H1 (cell line): Measurements from ENCODE around the gene AMOTL2. TPM values are rescaled to one million over a fixed set of nuclear protein-coding genes. Genes with fewer than 3 reads are reported as not detected.

Experiments used
- CTCF ChIA-PET: fragments of 300-600 bp; sonication (Branson Sonifier 250); formaldehyde crosslinking; loops from one replicate; lab custom pipeline; 2021; ENCODE audit not compliant: partially characterized antibody; lab: Charles Lee
- POLR2A ChIA-PET: fragments of 300-600 bp; sonication (Branson Sonifier 250); formaldehyde crosslinking; loops from one replicate; lab custom pipeline; 2021; ENCODE audit warnings: inconsistent platforms; ENCODE audit not compliant: partially characterized antibody; lab: Charles Lee
- DNase-seq, 2 experiments: peaks; one replicate each; pipeline versions ENCODE4 v3.0.0 to v3.0.0-alpha.2; 2010 to 2022; ENCODE audit warnings: low spot score in 2 of 2, low read depth in 1 of 2, mixed read lengths in 1 of 2
- FAIRE-seq: peaks from 2 replicates; lab custom pipeline; 2011; peaks lifted over from hg19 to GRCh38; lab: Jason Lieb, UNC
- H2AFZ ChIP-seq: 2 replicates; pipeline ENCODE4 v1.8.1; 2012; ENCODE audit warnings: low read length, inconsistent platforms
- H2AK5ac ChIP-seq: 2 replicates; pipeline ENCODE4 v1.6.1; 2013; ENCODE audit warnings: low read depth, low read length
- H2BK120ac ChIP-seq: replicated peaks from 2 replicates; pipeline ENCODE3; 2013; ENCODE audit warnings: low read depth, low read length, inconsistent platforms
- H2BK12ac ChIP-seq: 2 replicates; pipeline ENCODE4 v1.6.1; 2013; ENCODE audit warnings: low read depth, low read length
- H2BK15ac ChIP-seq: 2 replicates; pipeline ENCODE4 v1.6.1; 2013; ENCODE audit warnings: low read length
- H2BK20ac ChIP-seq: 2 replicates; pipeline ENCODE4 v1.6.1; 2013; ENCODE audit warnings: low read length
- H2BK5ac ChIP-seq: 2 replicates; pipeline ENCODE4 v1.6.1; 2013; ENCODE audit warnings: low read depth, low read length
- H3K14ac ChIP-seq: 2 replicates; pipeline ENCODE4 v1.6.1; 2013; ENCODE audit warnings: inconsistent platforms; ENCODE audit not compliant: insufficient read length
- H3K18ac ChIP-seq: 2 replicates; pipeline ENCODE4 v1.6.1; 2013; ENCODE audit warnings: low read length; ENCODE audit errors: extremely low read depth
- H3K23ac ChIP-seq: 2 replicates; pipeline ENCODE4 v1.6.1; 2013; ENCODE audit warnings: inconsistent platforms; ENCODE audit not compliant: insufficient read length
- H3K23me2 ChIP-seq: 2 replicates; pipeline ENCODE4 v1.6.1; 2013; ENCODE audit warnings: low read depth, low read length
- H3K27ac ChIP-seq: 2 replicates; pipeline ENCODE4 v1.6.1; 2011; ENCODE audit warnings: low read depth, low read length, inconsistent platforms
- H3K27me3 ChIP-seq, 4 experiments: replicated peaks in 1 of 4; 1 replicate in 1 of 4; 2 replicates in 3 of 4; pipeline versions ENCODE4 v1.6.1 to v1.8.1; 2011 to 2013; ENCODE audit warnings: low read length in 3 of 4, mild to moderate bottlenecking in 3 of 4, inconsistent platforms in 2 of 4, mixed read lengths in 2 of 4, moderate library complexity in 1 of 4; ENCODE audit not compliant: control insufficient read depth in 3 of 4, insufficient read depth in 3 of 4; ENCODE audit errors: extremely low read depth in 1 of 4
- H3K36me3 ChIP-seq, 4 experiments: 2 replicates each; pipeline versions ENCODE4 v1.6.1 to v1.8.1; 2011 to 2013; ENCODE audit warnings: mild to moderate bottlenecking in 4 of 4, low read length in 3 of 4, moderate library complexity in 2 of 4, control low read depth in 1 of 4, inconsistent platforms in 1 of 4; ENCODE audit not compliant: insufficient read depth in 4 of 4, control insufficient read depth in 2 of 4
- H3K4ac ChIP-seq: replicated peaks from 2 replicates; pipeline ENCODE3; 2013; ENCODE audit warnings: low read length, low read depth, mixed read lengths, inconsistent platforms; ENCODE audit not compliant: insufficient read length
- H3K4me1 ChIP-seq, 4 experiments: replicated peaks in 1 of 4; 1 replicate in 1 of 4; 2 replicates in 3 of 4; pipeline versions ENCODE4 v1.6.1 to v1.8.1; 2011 to 2013; ENCODE audit warnings: low read length in 3 of 4, inconsistent platforms in 2 of 4, mixed read lengths in 1 of 4; ENCODE audit not compliant: insufficient read depth in 4 of 4, control insufficient read depth in 3 of 4
- H3K4me2 ChIP-seq, 2 experiments: 2 replicates each; pipeline versions ENCODE4 v1.6.1 to v1.8.1; 2011 to 2013; ENCODE audit warnings: low read depth in 2 of 2, low read length in 2 of 2, control low read depth in 1 of 2, inconsistent platforms in 1 of 2, mild to moderate bottlenecking in 1 of 2; ENCODE audit not compliant: insufficient read depth in 1 of 2
- H3K4me3 ChIP-seq, 4 experiments: fragments of 200-600, 300-600 bp in 1 of 4; sonication (generic), shearing (Covaris generic), sonication (Bioruptor Twin) in 1 of 4; 2 replicates each; pipeline versions ENCODE4 v1.5.1 to v1.8.1; 2011 to 2016; ENCODE audit warnings: low read length in 4 of 4, low read depth in 3 of 4, control low read depth in 2 of 4, inconsistent platforms in 2 of 4, mild to moderate bottlenecking in 2 of 4, mixed read lengths in 1 of 4, moderate library complexity in 1 of 4; ENCODE audit not compliant: insufficient read depth in 2 of 4; ENCODE audit errors: extremely low read depth in 1 of 4
- H3K56ac ChIP-seq: replicated peaks from 2 replicates; pipeline ENCODE3; 2013; ENCODE audit warnings: low read depth, mild to moderate bottlenecking, mixed read lengths, low read length, inconsistent platforms; ENCODE audit not compliant: insufficient read length
- H3K79me1 ChIP-seq: 2 replicates; pipeline ENCODE4 v1.6.1; 2013; ENCODE audit warnings: low read depth, low read length, control low read depth
- H3K79me2 ChIP-seq, 2 experiments: 2 replicates each; pipeline versions ENCODE4 v1.6.1 to v1.8.1; 2012 to 2013; ENCODE audit warnings: low read length in 2 of 2, mild to moderate bottlenecking in 2 of 2, inconsistent platforms in 1 of 2; ENCODE audit not compliant: insufficient read depth in 2 of 2, control insufficient read depth in 1 of 2
- H3K9ac ChIP-seq, 4 experiments: replicated peaks in 1 of 4; 1 replicate in 1 of 4; 2 replicates in 3 of 4; pipeline versions ENCODE4 v1.6.1 to v1.8.1; 2011 to 2013; ENCODE audit warnings: low read depth in 3 of 4, low read length in 3 of 4, control low read depth in 2 of 4, mild to moderate bottlenecking in 2 of 4, moderate library complexity in 2 of 4, inconsistent platforms in 1 of 4; ENCODE audit errors: extremely low read depth in 1 of 4
- H3K9me3 ChIP-seq, 2 experiments: 2 replicates each; pipeline versions ENCODE4 v1.6.1 to v1.8.1; 2012 to 2013; ENCODE audit warnings: mild to moderate bottlenecking in 2 of 2, moderate library complexity in 2 of 2, control low read depth in 1 of 2, inconsistent platforms in 1 of 2, low read depth in 1 of 2, low read length in 1 of 2, mixed read lengths in 1 of 2; ENCODE audit not compliant: insufficient read depth in 2 of 2
- H4K20me1 ChIP-seq, 2 experiments: replicated peaks in 1 of 2; 2 replicates each; pipeline versions ENCODE3 to v1.8.1; 2011 to 2013; ENCODE audit warnings: inconsistent platforms in 2 of 2, low read length in 2 of 2, mild to moderate bottlenecking in 1 of 2; ENCODE audit not compliant: insufficient read depth in 2 of 2, control insufficient read depth in 1 of 2
- H4K5ac ChIP-seq: 2 replicates; pipeline ENCODE4 v1.6.1; 2013; ENCODE audit warnings: low read length, low read depth, mixed read lengths, inconsistent platforms; ENCODE audit not compliant: insufficient read length
- H4K8ac ChIP-seq: 2 replicates; pipeline ENCODE4 v1.8.0; 2013; ENCODE audit warnings: mild to moderate bottlenecking, moderate library complexity, low read length, inconsistent platforms; ENCODE audit not compliant: insufficient read depth; ENCODE audit errors: extremely low read depth
- H4K91ac ChIP-seq: replicated peaks from 2 replicates; pipeline ENCODE3; 2013; ENCODE audit warnings: low read length, mixed read lengths, inconsistent platforms; ENCODE audit not compliant: insufficient read length
- ATF2 ChIP-seq: IDR thresholded peaks from 2 replicates; pipeline ENCODE4 v1.6.1; 2012; ENCODE audit warnings: low read length, inconsistent platforms
- CBX5 ChIP-seq: fragments of 300-800, 300-1000 bp; sonication (generic); IDR thresholded peaks from 2 replicates; pipeline ENCODE4 v1.7.1; 2016; ENCODE audit warnings: antibody characterized with exemption, low read length, low read depth
- CEBPB ChIP-seq: IDR thresholded peaks from 2 replicates; pipeline ENCODE4 v1.6.1; 2012; ENCODE audit warnings: low read depth, low read length
- GTF2F1 ChIP-seq: IDR thresholded peaks from 2 replicates; pipeline ENCODE4 v1.6.1; 2012; ENCODE audit warnings: low read depth, low read length, improper control_type of control experiment, borderline replicate concordance
- SIRT6 ChIP-seq: IDR thresholded peaks from one replicate; pipeline ENCODE4 v1.7.1; 2012; ENCODE audit warnings: low read length, inconsistent platforms
- SIX5 ChIP-seq: IDR thresholded peaks from 2 replicates; pipeline ENCODE4 v1.6.1; 2011; ENCODE audit warnings: mild to moderate bottlenecking, low read depth, low read length
- SUZ12 ChIP-seq: fragments of 200-600 bp; sonication (generic); IDR thresholded peaks from 2 replicates; pipeline ENCODE4 v1.6.1; 2012; ENCODE audit warnings: mild to moderate bottlenecking, inconsistent platforms, low read length, moderate library complexity, mixed read lengths
- WGBS, 2 experiments: shearing (Covaris generic) in 1 of 2; methylation state at CpG; one replicate each; pipeline versions ENCODE4 v1.1.6 to v1.1.7; 2013 to 2015; ENCODE audit warnings: low lambda C conversion rate in 2 of 2, mixed read lengths in 2 of 2, inconsistent platforms in 1 of 2, low coverage in 1 of 2, missing lambda C conversion rate in 1 of 2; ENCODE audit not compliant: insufficient replicate concordance in 2 of 2, insufficient coverage in 1 of 2, insufficient read length in 1 of 2; ENCODE audit errors: extremely low coverage in 1 of 2, missing lambda C conversion rate in 1 of 2; 5-methylcytosine and 5-hydroxymethylcytosine counted together
- polyA plus RNA-seq, 7 experiments: library from polyadenylated mRNA; depleted of rRNA in 3 of 7; stranded (reverse) in 5 of 7; unstranded in 2 of 7; fragments of >200 nt in 5 of 7; fragments of 200-250 nt in 2 of 7; gene quantifications; 1 replicate in 5 of 7; 2 replicates in 1 of 7; 4 replicates in 1 of 7; pipeline versions ENCODE4 v1.2.1 to v1.2.3, GENCODE V29; 2011 to 2013; ENCODE audit warnings: missing spikeins in 2 of 7, mixed read lengths in 2 of 7
- total RNA-seq: library from RNA; stranded (reverse); fragmentation: NEBNext Ultra II Directional; extraction: Animal tissue kit (Norgen Biotek cat#: 25700); gene quantifications from 2 replicates; pipeline ENCODE4 v1.2.1, GENCODE V29; 2021
- TF ChIP-seq, protein P1 (sequence below): IDR thresholded peaks from 2 replicates; pipeline ENCODE4 v1.6.1; 2011; ENCODE audit warnings: low read depth, mild to moderate bottlenecking, low read length; ENCODE audit not compliant: insufficient read depth

The AMOTL2 gene
- total and polyA plus RNA-seq, 2 of the 8 experiments (the other 6 are each of a cell fraction or from before 2014, with no cell fraction given): 19.0 to 63.7 TPM

- Histone ChIP-seq H3K4me3 (peak overlapping the region; percentile 32 to 67 (median 46)), H3K9me3 (no peaks in the 10 kb centered on the region), H3K27me3 (peaks cover 6 to 34% (median 22%) of the 10 kb centered on the region in 4 experiments), H2BK15ac (peak overlapping the region; percentile 90; the same call in 1 of the 2 replicates), H3K79me2 (no peaks in the 10 kb centered on the region), H3K23ac (no peak overlapping the region), H4K8ac (peak overlapping the region; percentile 90), H2BK5ac (peak overlapping the region; percentile 89; the same call in 1 of the 2 replicates), H3K4me1 (peaks cover 15 to 35% (median 22%) of the 10 kb centered on the region in 4 experiments), H3K14ac (no peak overlapping the region), H3K79me1 (no peaks in the 10 kb centered on the region), H3K36me3 (no peaks in the 10 kb centered on the region), H4K20me1 (no peaks in the 10 kb centered on the region), H3K4ac (peak overlapping the region; percentile 1), H3K18ac (peak overlapping the region; percentile 91), H2BK20ac (peak overlapping the region; percentile 76), H4K5ac (peak overlapping the region; percentile 57), H3K4me2 (peak overlapping the region; percentile 81 to 94), H4K91ac (no peak overlapping the region), H2AFZ (peak overlapping the region; percentile 54; the same call in 1 of the 2 replicates), H2BK120ac (no peak overlapping the region), H3K9ac (peak overlapping the region in 3 of 4 experiments; percentile 67 to 77 (median 68); a peak in 5 of 7 replicates), H3K56ac (no peak overlapping the region), H2BK12ac (peak overlapping the region; percentile 98), H3K27ac (peak overlapping the region; percentile 59; the same call in 1 of the 2 replicates), H2AK5ac (peak overlapping the region; percentile 94), H3K23me2 (no peaks in the 10 kb centered on the region; the same call in 1 of the 2 replicates)
- DNase-seq (peak in 1 of 2 experiments; percentile 88), FAIRE-seq (no peak)
- POLR2A ChIA-PET: interaction anchor here (0.6 to 27.3 kb wide), 23 partner anchors 10 to 173 kb away, joined by 3 to 804 read pairs (median 4); partner anchors contain the start of genes AMOTL2, ANAPC13 and CEP63
- CTCF ChIA-PET: interaction anchor here (0.6 to 10.1 kb wide), 27 partner anchors 9 to 875 kb away, joined by 3 to 95 read pairs (median 5); no protein-coding TSS in a partner anchor
- WGBS, 2 experiments: 29% methylated on average over 30 of the region's 74 CpGs; no CpG with 5 or more reads in 1 of the 2 experiments
- TF ChIP-seq CBX5 (no peak), SUZ12 (no peak), ATF2 (peak; percentile 40; the same call in 1 of the 2 replicates), GTF2F1 (no peak), CEBPB (no peak), SIX5 (no peak), SIRT6 (no peak)
- TF ChIP-seq, protein P1, sequence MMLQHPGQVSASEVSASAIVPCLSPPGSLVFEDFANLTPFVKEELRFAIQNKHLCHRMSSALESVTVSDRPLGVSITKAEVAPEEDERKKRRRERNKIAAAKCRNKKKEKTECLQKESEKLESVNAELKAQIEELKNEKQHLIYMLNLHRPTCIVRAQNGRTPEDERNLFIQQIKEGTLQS: no peak
These were observed 61.1 kb downstream of the AMOTL2 start for GRCh38 chr3:134312873-134313846.
